Muscle of arm (tissue), 12 donors: Measurements from ENCODE around the gene PDK2. TPM values are rescaled to one million over a fixed set of nuclear protein-coding genes. Genes with fewer than 3 reads are reported as not detected.

Experiments
- polyA plus RNA-seq, 12 donors: library from polyadenylated mRNA; unstranded; fragments of 120-200 nt; gene quantifications; one replicate each; pipeline ENCODE4 v1.2.1, GENCODE V29; 2013; ENCODE audit not compliant: insufficient read length in 12 of 12

The PDK2 gene
- polyA plus RNA-seq, 12 donors = 43.9 to 100 (median 57.3) TPM; not detected in 1

Other genes starting within 250 kb of the PDK2 start
- 1 to 10 TPM in 9 of 12 donors, under 1 TPM in 1, not detected in 2; 0.88 to 4.1 (median 1.7) TPM for gene TAC4, start 247.3 kb upstream of the PDK2 start, polyA plus RNA-seq
- gene DLX4, start 126.2 kb upstream of the PDK2 start, polyA plus RNA-seq = 1 to 10 TPM in 1 of 12 donors, under 1 TPM in 9, not detected in 2; 0.12 to 1.2 (median 0.38) TPM
- gene DLX3, start 100.1 kb upstream of the PDK2 start, polyA plus RNA-seq = 1 to 10 TPM in 2 of 12 donors, under 1 TPM in 3, not detected in 7; 0.09 to 6.3 (median 0.42) TPM
- gene ITGA3, start 39.2 kb upstream of the PDK2 start, polyA plus RNA-seq = 10 to 100 TPM in 11 of 12 donors, not detected in 1; 16.5 to 44.0 (median 30.0) TPM
- 10 to 100 TPM in 1 of 12 donors, 1 to 10 TPM in 10, not detected in 1; 2.9 to 15.6 (median 3.9) TPM for gene SAMD14, start 34.8 kb downstream of the PDK2 start, polyA plus RNA-seq
- 10 to 100 TPM in 11 of 12 donors, not detected in 1; 29.5 to 70.3 (median 37.6) TPM for gene PPP1R9B, start 55.3 kb downstream of the PDK2 start, polyA plus RNA-seq
- gene SGCA, start 70.7 kb downstream of the PDK2 start, polyA plus RNA-seq = 100 to 1,000 TPM in 11 of 12 donors, not detected in 1; 116 to 379 (median 260) TPM
- over 10,000 TPM in 1 of 12 donors, 1,000 to 10,000 TPM in 11; 2,279 to 10,060 (median 4,381) TPM for gene COL1A1, start 106.3 kb downstream of the PDK2 start, polyA plus RNA-seq
- gene TMEM92, start 179.1 kb downstream of the PDK2 start, polyA plus RNA-seq = 1 to 10 TPM in 7 of 12 donors, under 1 TPM in 3, not detected in 2; 0.72 to 3.1 (median 1.3) TPM